HepG2 (cell line): ENCODE data around the gene USB1. TPM values are rescaled to one million over a fixed set of nuclear protein-coding genes. Genes with fewer than 3 reads are reported as not detected.

Experiments used
- ATAC-seq: fragments of 200-7000 bp; cut with Tn5 transposase; 3 replicates; pipeline ENCODE4 v1.9.1; 2020; ENCODE audit warnings: mild to moderate bottlenecking, moderate library complexity
- BruUV-seq: library from RNA; stranded (reverse); fragments of 400-500 nt; replicated peaks from 2 replicates; lab custom pipeline; 2021; lab: Mats Ljungman, UMichigan
- CTCF ChIA-PET: fragments of 300-600 bp; formaldehyde crosslinking; extraction: SDS; loops from one replicate; lab custom pipeline; 2021; ENCODE audit warnings: low total read pairs, inconsistent platforms, low intra/inter-chr PET ratio; lab: Yijun Ruan, JAX
- POLR2A ChIA-PET: fragments of 350-600 bp; sonication (Branson Sonifier 250); formaldehyde crosslinking; loops from one replicate; lab custom pipeline; 2020; ENCODE audit warnings: antibody characterized with exemption, inconsistent platforms; lab: Yijun Ruan, JAX
- DNase-seq: peaks from one replicate; pipeline ENCODE4 v3.0.0-alpha.2; 2015; ENCODE audit warnings: low spot score
- FAIRE-seq: peaks from 3 replicates; lab custom pipeline; 2011; peaks lifted over from hg19 to GRCh38; lab: Jason Lieb, UNC
- H2AFZ ChIP-seq: one replicate; pipeline ENCODE4 v1.6.1; 2011; ENCODE audit warnings: low read length, inconsistent platforms
- H3K27ac ChIP-seq: fragments of 300-600 bp; 3 replicates; pipeline ENCODE4 v1.8.0; 2011; ENCODE audit warnings: mixed run types, mild to moderate bottlenecking, mixed read lengths, low read length, inconsistent platforms; ENCODE audit not compliant: insufficient read depth; ENCODE audit errors: extremely low read length
- H3K27me3 ChIP-seq, 2 experiments: fragments of 200-600 bp in 1 of 2; 2 replicates in 1 of 2; 3 replicates in 1 of 2; pipeline versions ENCODE4 v1.6.0 to v1.8.0; 2011; ENCODE audit warnings: low read length in 2 of 2, mild to moderate bottlenecking in 2 of 2, moderate library complexity in 2 of 2, inconsistent platforms in 1 of 2; ENCODE audit not compliant: insufficient read depth in 2 of 2, control insufficient read depth in 1 of 2
- H3K36me3 ChIP-seq, 2 experiments: fragments of 200-600 bp in 1 of 2; replicated peaks in 1 of 2; 2 replicates in 1 of 2; 3 replicates in 1 of 2; pipeline versions ENCODE4 v1.5.1 to v1.8.0; 2011; ENCODE audit warnings: low read length in 2 of 2, inconsistent platforms in 1 of 2; ENCODE audit not compliant: insufficient read depth in 2 of 2, control insufficient read depth in 1 of 2
- H3K4me1 ChIP-seq: 2 replicates; pipeline ENCODE4 v1.5.1; 2012; ENCODE audit warnings: low read length, inconsistent platforms; ENCODE audit not compliant: insufficient read depth
- H3K4me2 ChIP-seq: 2 replicates; pipeline ENCODE4 v1.6.0; 2011; ENCODE audit warnings: low read depth, low read length, inconsistent platforms
- H3K4me3 ChIP-seq, 3 experiments: fragments of 200-600 bp in 1 of 3; sonication (generic), shearing (Covaris generic) in 1 of 3; replicated peaks in 1 of 3; 2 replicates each; pipeline ENCODE4 v1.5.1; 2011 to 2016; ENCODE audit warnings: low read length in 3 of 3, inconsistent platforms in 2 of 3, low read depth in 2 of 3, mild to moderate bottlenecking in 2 of 3, control low read depth in 1 of 3, mixed read lengths in 1 of 3; ENCODE audit not compliant: insufficient read depth in 1 of 3
- H3K79me2 ChIP-seq: one replicate; pipeline ENCODE4 v1.6.1; 2011; ENCODE audit warnings: low read length, inconsistent platforms; ENCODE audit not compliant: insufficient read depth
- H3K9ac ChIP-seq: 2 replicates; pipeline ENCODE4 v1.6.0; 2011; ENCODE audit warnings: mild to moderate bottlenecking, low read depth, low read length, inconsistent platforms; ENCODE audit not compliant: insufficient read depth
- H3K9me3 ChIP-seq: 2 replicates; pipeline ENCODE4 v1.5.1; 2012; ENCODE audit warnings: mild to moderate bottlenecking, low read length
- H4K20me1 ChIP-seq: 2 replicates; pipeline ENCODE4 v1.6.0; 2011; ENCODE audit warnings: inconsistent platforms, mild to moderate bottlenecking, low read length, moderate library complexity; ENCODE audit not compliant: insufficient read depth
- CENPT ChIP-seq: sonication (generic); formaldehyde crosslinking; IDR thresholded peaks from 2 replicates; pipeline ENCODE4 v1.8.0; 2022; ENCODE audit warnings: low read depth, mild to moderate bottlenecking, moderate library complexity, missing genetic modification reagents
- EED ChIP-seq: sonication (generic); formaldehyde crosslinking; IDR thresholded peaks from 2 replicates; pipeline ENCODE4 v1.5.0; 2020; ENCODE audit warnings: mild to moderate bottlenecking, missing genetic modification reagents
- ELF1 ChIP-seq: sonication (generic); formaldehyde crosslinking; IDR thresholded peaks from 2 replicates; pipeline ENCODE4 v1.4.0; 2020; ENCODE audit warnings: missing genetic modification reagents
- HOXD1 ChIP-seq: sonication (generic); formaldehyde crosslinking; IDR thresholded peaks from 2 replicates; pipeline ENCODE4 v1.5.0; 2020; ENCODE audit warnings: missing genetic modification reagents
- IKZF4 ChIP-seq: sonication (generic); formaldehyde crosslinking; IDR thresholded peaks from 2 replicates; pipeline ENCODE4 v1.5.1; 2020; ENCODE audit warnings: borderline replicate concordance, mild to moderate bottlenecking, low read depth, missing genetic modification reagents; ENCODE audit errors: not compliant biosample characterization
- KDM5B ChIP-seq: sonication (generic); formaldehyde crosslinking; IDR thresholded peaks from 2 replicates; pipeline ENCODE4 v1.4.0; 2020; ENCODE audit warnings: missing genetic modification reagents, mild to moderate bottlenecking, borderline replicate concordance
- KMT2B ChIP-seq: IDR thresholded peaks from 2 replicates; pipeline ENCODE4 v1.6.1; 2016; ENCODE audit warnings: missing genetic modification reagents, missing compliant biosample characterization
- NFE2L2 ChIP-seq: fragments of 150-350 bp; IDR thresholded peaks from 2 replicates; pipeline ENCODE4 v1.6.1; 2014; ENCODE audit warnings: low read length
- RARA ChIP-seq: IDR thresholded peaks from 2 replicates; pipeline ENCODE4 v1.6.1; 2016; ENCODE audit warnings: missing genetic modification reagents, missing compliant biosample characterization
- TRIM22 ChIP-seq: fragments of 450-650 bp; IDR thresholded peaks from 2 replicates; pipeline ENCODE4 v1.6.1; 2017
- ZFAT ChIP-seq: sonication (generic); formaldehyde crosslinking; conservative IDR thresholded peaks from 2 replicates; pipeline ENCODE4 v1.8.1; 2023; ENCODE audit warnings: missing genetic modification reagents, inconsistent platforms
- ZNF124 ChIP-seq: sonication (generic); formaldehyde crosslinking; IDR thresholded peaks from 2 replicates; pipeline ENCODE4 v1.4.0; 2020; ENCODE audit warnings: missing genetic modification reagents
- ZNF20 ChIP-seq: sonication (generic); formaldehyde crosslinking; IDR thresholded peaks from 2 replicates; pipeline ENCODE4 v1.4.0; 2020; ENCODE audit warnings: mild to moderate bottlenecking, moderate library complexity, missing genetic modification reagents
- ZNF383 ChIP-seq: sonication (generic); formaldehyde crosslinking; IDR thresholded peaks from 2 replicates; pipeline ENCODE4 v1.4.0; 2020; ENCODE audit warnings: missing genetic modification reagents, mild to moderate bottlenecking, borderline replicate concordance
- ZNF512B ChIP-seq: sonication (generic); formaldehyde crosslinking; IDR thresholded peaks from 2 replicates; pipeline ENCODE4 v1.5.1; 2020; ENCODE audit warnings: missing genetic modification reagents, mild to moderate bottlenecking, borderline replicate concordance
- ZNF703 ChIP-seq: sonication (generic); formaldehyde crosslinking; IDR thresholded peaks from 2 replicates; pipeline ENCODE4 v1.5.1; 2020; ENCODE audit warnings: missing genetic modification reagents, mild to moderate bottlenecking, moderate library complexity, borderline replicate concordance
- ZSCAN29 ChIP-seq: sonication (generic); formaldehyde crosslinking; conservative IDR thresholded peaks from 2 replicates; pipeline ENCODE4 v1.4.0; 2020; ENCODE audit warnings: mild to moderate bottlenecking, missing genetic modification reagents
- ZUFSP ChIP-seq: sonication (generic); formaldehyde crosslinking; IDR thresholded peaks from 2 replicates; pipeline ENCODE4 v1.9.0; 2021; ENCODE audit warnings: missing genetic modification reagents, mild to moderate bottlenecking, borderline replicate concordance
- WGBS: methylation state at CpG from one replicate; pipeline ENCODE4 v1.1.6; 2017; ENCODE audit warnings: low lambda C conversion rate; 5-methylcytosine and 5-hydroxymethylcytosine counted together
- in situ Hi-C: cut with HindIII; loops from 2 replicates; pipeline ENCODE4 v1.10.0; 2017; ENCODE audit warnings: low pct_unique_long_range_greater_than_20kb; ENCODE audit not compliant: extremely low pct_ligation_motif_present
- intact Hi-C: fragments of 100-400 bp; cut with micrococcal nuclease; formaldehyde crosslinking; loops from one replicate; pipeline ENCODE4 v1.10.0; 2022; ENCODE audit not compliant: unreplicated experiment
- polyA plus RNA-seq, 8 experiments: library from polyadenylated mRNA; depleted of rRNA in 3 of 8; stranded (reverse) in 7 of 8; unstranded in 1 of 8; fragments of >200 nt; fragmentation: Illumina TruSeq in 4 of 8; extraction: Trizol in 4 of 8; gene quantifications; 2 replicates each; pipeline versions ENCODE4 v1.2.1 to v1.2.3, GENCODE V29; 2011 to 2016; ENCODE audit warnings: low read depth in 4 of 8, missing spikeins in 1 of 8, mixed read lengths in 1 of 8; ENCODE audit not compliant: insufficient read depth in 1 of 8
- total RNA-seq, 5 experiments: library from RNA; depleted of rRNA; stranded (reverse); fragments of >200 nt; fragmentation: Illumina TruSeq; extraction: Trizol; gene quantifications; 2 replicates each; pipeline ENCODE4 v1.2.3, GENCODE V29; 2016; ENCODE audit warnings: low read depth in 1 of 5

Gene USB1
- total and polyA plus RNA-seq, 2 of the 13 experiments (the other 11 are each of a cell fraction or from before 2014, with no cell fraction given) = 16.7 to 65.4 TPM

- Histone ChIP-seq H3K9me3 (peaks cover 8% of the 10 kb centered on the region), H3K36me3 (peaks cover 5 to 28% of the 10 kb centered on the region in 2 experiments; a peak in 4 of 5 replicates), H3K4me1 (peaks cover 34% of the 10 kb centered on the region), H3K27me3 (no peaks in the 10 kb centered on the region; a peak in 1 of 5 replicates)
- CTCF ChIA-PET = no interaction called here
- DNase-seq = no peak
- TF ChIP-seq NFE2L2 (no peak), ZNF124 (CRISPR knock-in tag) (no peak), HOXD1 (CRISPR knock-in tag) (no peak), ELF1 (no peak), IKZF4 (CRISPR knock-in tag) (no peak), KDM5B (no peak), EED (CRISPR knock-in tag) (no peak), ZNF383 (no peak), TRIM22 (no peak), KMT2B (CRISPR knock-in tag) (no peak), ZNF20 (CRISPR knock-in tag) (no peak), CENPT (CRISPR knock-in tag) (no peak), ZFAT (CRISPR knock-in tag) (no peak), RARA (CRISPR knock-in tag) (no peak), ZSCAN29 (CRISPR knock-in tag) (no peak), ZUFSP (no peak), ZNF703 (CRISPR knock-in tag) (no peak), ZNF512B (CRISPR knock-in tag) (no peak)
- TF ChIP-seq, all 625 proteins: peak for 0
- Histone ChIP-seq H3K27ac (no peak overlapping the region), H3K4me2 (peak overlapping the region; percentile 94), H2AFZ (no peak overlapping the region), H3K79me2 (peaks cover 9% of the 10 kb centered on the region), H3K9ac (no peak overlapping the region), H3K4me3 (peak overlapping the region in 1 of 3 experiments; percentile 93; a peak in 1 of 6 replicates), H4K20me1 (no peaks in the 10 kb centered on the region)
- ATAC-seq (no peak), FAIRE-seq (no peak)
- intact Hi-C loops = loop anchor here (5.0 to 10.0 kb wide), 2 partner anchors 205 to 268 kb away; partner anchors contain the start of gene KATNB1
- in situ Hi-C loops = loop anchor here (5.0 kb wide), 2 partner anchors 105 to 245 kb away; no protein-coding TSS in a partner anchor
- no TSS peak for BruUV-seq
- 94% methylated on average over 9 of the region's 9 CpGs for WGBS
- POLR2A ChIA-PET = interaction anchor here (0.7 to 3.2 kb wide), 4 partner anchors 11 to 110 kb away, joined by 3 to 24 read pairs (median 5); no protein-coding TSS in a partner anchor
Measured at GRCh38 chr16:58002416-58002800, 1.2 kb downstream of the USB1 start.
